ENCODE data around the gene OLFML2A.

GRCh38 chr9:124733964-124734740 lies 42.8 kb upstream of the OLFML2A start:
- TF ChIP-seq CTCF (IDR thresholded peaks at IDR 0.05; ENCODE audit: insufficient read depth, low read length, poor library complexity, severe bottlenecking) (no peak), EZH2phosphoT487 (conservative IDR thresholded peaks at IDR 0.05; ENCODE audit: low read length) (no peak)
